Measurements from ENCODE around the gene RGS6. TPM values are rescaled to one million over a fixed set of nuclear protein-coding genes. Genes with fewer than 3 reads are reported as not detected.
"Not testable (repeated sequence)": the region's sequence is repeated elsewhere in the genome, so short reads cannot be mapped to it uniquely, and the experiment has no call there.

Gene RGS6
- total and polyA plus RNA-seq, 4 experiments from 2014 or later = 0.32 TPM; not detected in 3

DNA sequence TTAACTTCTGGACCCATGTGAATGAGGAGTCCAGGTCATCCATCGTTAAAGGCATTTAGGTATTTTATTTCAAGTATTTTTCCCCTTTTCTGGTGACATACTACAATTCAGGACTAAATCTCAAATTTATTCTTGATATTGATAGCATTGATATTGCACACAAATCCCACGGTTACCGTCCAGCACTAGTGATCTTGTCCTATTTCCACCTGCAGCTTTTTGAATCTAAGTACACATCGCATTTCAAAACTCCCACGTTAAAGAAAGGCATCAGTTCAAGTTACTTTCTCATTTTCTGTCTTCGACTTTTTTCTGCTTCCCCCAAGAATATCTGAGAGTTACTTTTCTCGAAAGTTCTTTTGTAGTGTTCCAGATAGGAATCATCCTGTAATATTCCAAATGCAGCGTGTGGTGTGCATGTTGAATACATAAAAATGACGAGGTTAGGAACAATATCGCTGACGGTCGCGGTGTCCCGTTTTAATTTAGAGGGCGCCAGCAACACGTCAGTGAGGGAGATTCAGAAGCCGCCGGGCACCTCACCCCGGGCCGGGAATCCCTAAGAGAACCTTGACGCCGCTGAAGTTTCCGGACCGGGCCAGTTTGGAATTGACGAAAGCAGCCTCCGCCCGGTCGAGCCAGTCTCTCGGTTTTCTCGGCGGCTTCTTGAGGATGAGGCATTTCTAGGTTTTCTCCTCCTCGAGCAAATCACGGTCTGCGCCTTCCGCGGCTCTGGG is 569 bp upstream of the RGS6 start:
- DNase-seq = peak in 1 of 5 donors; percentile 3
- CTCF ChIA-PET (ENCODE audit: partially characterized antibody) = no interaction called here
- intact Hi-C loops (cut with micrococcal nuclease) = no loop called here

GRCh38 chr14:71933001-71933587 is 865 bp downstream of the RGS6 start:
- Histone ChIP-seq H3K4me1 (ENCODE audit: insufficient read depth, low read length) (peaks cover 4% of the 10 kb centered on the region), H3K27me3 (ENCODE audit: insufficient read depth, low read length) (peaks cover 14% of the 10 kb centered on the region), H3K4me3 (ENCODE audit: low read length in 2 of 2) (no peak overlapping the region), H3K9me3 (ENCODE audit: control insufficient read depth in 1 of 2, low read length in 2 of 2) (no peaks in the 10 kb centered on the region), H3K36me3 (ENCODE audit: insufficient read depth, low read length) (no peaks in the 10 kb centered on the region), H3K27ac (ENCODE audit: low read depth, low read length) (no peak overlapping the region)
- CTCF ChIA-PET (ENCODE audit: partially characterized antibody) = no interaction called here
- Mint-ChIP-seq H3K4me3 (peak overlapping the region in 7 of 8 donors; percentile 46 to 80 (median 51)), H3K4me1 (peaks cover 7 to 16% (median 13%) of the 10 kb centered on the region in 4 donors), H3K27ac (no peak overlapping the region), H3K36me3 (no peaks in the 10 kb centered on the region), H3K27me3 (peaks cover 36% of the 10 kb centered on the region in 2 donors), H3K9me3 (peaks cover 0 to 2% (median 0%) of the 10 kb centered on the region in 8 donors)
- DNase-seq = no peak
- intact Hi-C loops (cut with micrococcal nuclease) = no loop called here
- POLR2A ChIA-PET (ENCODE audit: partially characterized antibody) = no interaction called here

More for the DNA sequence above, 569 bp upstream of the RGS6 start:
- Histone ChIP-seq H3K9me3 (ENCODE audit: control insufficient read depth in 1 of 2, low read length in 2 of 2) (no peaks in the 10 kb centered on the region), H3K27me3 (ENCODE audit: insufficient read depth, low read length) (peaks cover 14% of the 10 kb centered on the region), H3K4me1 (ENCODE audit: insufficient read depth, low read length) (peaks cover 4% of the 10 kb centered on the region), H3K27ac (ENCODE audit: low read depth, low read length) (no peak overlapping the region), H3K36me3 (ENCODE audit: insufficient read depth, low read length) (no peaks in the 10 kb centered on the region), H3K4me3 (ENCODE audit: low read length in 2 of 2) (no peak overlapping the region)
- Mint-ChIP-seq H3K9me3 (peaks cover 0 to 2% (median 0%) of the 10 kb centered on the region in 8 donors), H3K4me3 (peak overlapping the region in 7 of 8 donors; percentile 1 to 45 (median 35)), H3K4me1 (peaks cover 7 to 16% (median 13%) of the 10 kb centered on the region in 4 donors), H3K27me3 (peaks cover 36% of the 10 kb centered on the region in 2 donors), H3K36me3 (no peaks in the 10 kb centered on the region), H3K27ac (no peak overlapping the region)
- POLR2A ChIA-PET (ENCODE audit: partially characterized antibody) = no interaction called here

- H3K4me1 Mint-ChIP-seq; CTCF ChIA-PET (ENCODE audit: partially characterized antibody); H3K4me3 Mint-ChIP-seq; H3K9me3 ChIP-seq (ENCODE audit: control insufficient read depth in 1 of 2, low read length in 2 of 2); DNase-seq; H3K36me3 Mint-ChIP-seq; intact Hi-C loops (cut with micrococcal nuclease); H3K9me3 Mint-ChIP-seq; H3K4me1 ChIP-seq (ENCODE audit: insufficient read depth, low read length); H3K27me3 ChIP-seq (ENCODE audit: insufficient read depth, low read length); H3K27ac ChIP-seq (ENCODE audit: low read depth, low read length); POLR2A ChIA-PET (ENCODE audit: partially characterized antibody); H3K27ac Mint-ChIP-seq; H3K4me3 ChIP-seq (ENCODE audit: low read length in 2 of 2); H3K36me3 ChIP-seq (ENCODE audit: insufficient read depth, low read length): not testable (repeated sequence)
- peaks cover 16 to 26% of the 10 kb centered on the region in 2 donors for H3K27me3 Mint-ChIP-seq
These were observed 6.0 kb downstream of the RGS6 start for GRCh38 chr14:71938273-71938672.

GRCh38 chr14:71939344-71939743 is 7.1 kb downstream of the RGS6 start:
- DNase-seq; H3K4me3 Mint-ChIP-seq; H3K4me3 ChIP-seq (ENCODE audit: low read length in 2 of 2); CTCF ChIA-PET (ENCODE audit: partially characterized antibody); POLR2A ChIA-PET (ENCODE audit: partially characterized antibody); H3K36me3 ChIP-seq (ENCODE audit: insufficient read depth, low read length); H3K27me3 ChIP-seq (ENCODE audit: insufficient read depth, low read length); H3K4me1 Mint-ChIP-seq; H3K27ac Mint-ChIP-seq; H3K36me3 Mint-ChIP-seq; intact Hi-C loops (cut with micrococcal nuclease); H3K4me1 ChIP-seq (ENCODE audit: insufficient read depth, low read length); H3K9me3 ChIP-seq (ENCODE audit: control insufficient read depth in 1 of 2, low read length in 2 of 2); H3K27ac ChIP-seq (ENCODE audit: low read depth, low read length); H3K9me3 Mint-ChIP-seq: not testable (repeated sequence)
- H3K27me3 Mint-ChIP-seq = peaks cover 7 to 25% of the 10 kb centered on the region in 2 donors

DNA sequence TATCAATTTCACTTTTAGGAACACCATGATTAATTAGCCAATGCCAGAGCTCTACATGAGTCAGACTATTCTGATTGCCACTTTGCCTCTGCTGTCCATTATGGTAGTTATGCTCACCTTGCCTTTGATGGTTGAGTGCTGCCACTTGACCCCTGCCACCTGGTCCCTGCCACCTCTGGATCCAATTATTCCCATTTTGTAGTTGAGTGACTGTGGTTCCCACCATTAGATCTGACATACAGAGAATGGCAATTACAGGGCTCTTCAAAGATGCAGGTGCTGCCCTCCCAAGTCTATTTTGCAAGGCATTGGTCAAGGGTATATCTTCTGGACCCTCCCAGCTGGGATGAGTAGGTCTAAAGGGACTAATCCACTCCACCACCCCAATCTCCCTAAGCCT is 8.3 kb downstream of the RGS6 start:
- H3K4me3 Mint-ChIP-seq; POLR2A ChIA-PET (ENCODE audit: partially characterized antibody): not testable (repeated sequence)

DNA sequence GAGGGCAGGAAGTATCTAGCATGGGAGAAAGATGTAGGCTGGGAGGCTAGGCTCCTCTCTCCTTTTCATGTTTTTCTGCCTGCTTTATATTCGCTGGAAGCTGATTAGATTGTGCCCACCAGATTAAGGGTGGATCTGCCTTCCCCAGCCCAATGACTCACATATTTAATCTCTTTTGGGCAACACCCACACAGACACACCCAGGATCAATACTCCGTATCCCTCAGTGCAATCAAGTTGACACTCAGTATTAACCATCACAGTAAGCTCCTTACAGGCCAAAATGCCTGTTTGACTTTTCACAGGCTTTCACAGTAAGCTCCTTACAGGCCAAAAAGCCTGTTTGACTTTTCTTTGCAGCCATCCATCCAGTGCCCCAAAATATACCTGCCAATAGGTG is 9.4 kb downstream of the RGS6 start:
- intact Hi-C loops (cut with micrococcal nuclease); H3K4me1 ChIP-seq (ENCODE audit: insufficient read depth, low read length); H3K27me3 ChIP-seq (ENCODE audit: insufficient read depth, low read length); H3K4me3 ChIP-seq (ENCODE audit: low read length in 2 of 2); DNase-seq; H3K27ac Mint-ChIP-seq; CTCF ChIA-PET (ENCODE audit: partially characterized antibody); H3K36me3 ChIP-seq (ENCODE audit: insufficient read depth, low read length); H3K4me1 Mint-ChIP-seq; POLR2A ChIA-PET (ENCODE audit: partially characterized antibody); H3K4me3 Mint-ChIP-seq; H3K9me3 ChIP-seq (ENCODE audit: control insufficient read depth in 1 of 2, low read length in 2 of 2); H3K27ac ChIP-seq (ENCODE audit: low read depth, low read length); H3K36me3 Mint-ChIP-seq; H3K9me3 Mint-ChIP-seq: not testable (repeated sequence)
- peaks cover 4 to 20% of the 10 kb centered on the region in 2 donors for H3K27me3 Mint-ChIP-seq

More for the DNA sequence above, 8.3 kb downstream of the RGS6 start:
- H3K27me3 ChIP-seq (ENCODE audit: insufficient read depth, low read length); DNase-seq; intact Hi-C loops (cut with micrococcal nuclease); H3K36me3 Mint-ChIP-seq; H3K4me1 ChIP-seq (ENCODE audit: insufficient read depth, low read length); H3K4me3 ChIP-seq (ENCODE audit: low read length in 2 of 2); H3K36me3 ChIP-seq (ENCODE audit: insufficient read depth, low read length); H3K4me1 Mint-ChIP-seq; CTCF ChIA-PET (ENCODE audit: partially characterized antibody); H3K9me3 Mint-ChIP-seq; H3K27ac Mint-ChIP-seq; H3K27ac ChIP-seq (ENCODE audit: low read depth, low read length); H3K9me3 ChIP-seq (ENCODE audit: control insufficient read depth in 1 of 2, low read length in 2 of 2): not testable (repeated sequence)
- peaks cover 9 to 21% of the 10 kb centered on the region in 2 donors for H3K27me3 Mint-ChIP-seq

DNA sequence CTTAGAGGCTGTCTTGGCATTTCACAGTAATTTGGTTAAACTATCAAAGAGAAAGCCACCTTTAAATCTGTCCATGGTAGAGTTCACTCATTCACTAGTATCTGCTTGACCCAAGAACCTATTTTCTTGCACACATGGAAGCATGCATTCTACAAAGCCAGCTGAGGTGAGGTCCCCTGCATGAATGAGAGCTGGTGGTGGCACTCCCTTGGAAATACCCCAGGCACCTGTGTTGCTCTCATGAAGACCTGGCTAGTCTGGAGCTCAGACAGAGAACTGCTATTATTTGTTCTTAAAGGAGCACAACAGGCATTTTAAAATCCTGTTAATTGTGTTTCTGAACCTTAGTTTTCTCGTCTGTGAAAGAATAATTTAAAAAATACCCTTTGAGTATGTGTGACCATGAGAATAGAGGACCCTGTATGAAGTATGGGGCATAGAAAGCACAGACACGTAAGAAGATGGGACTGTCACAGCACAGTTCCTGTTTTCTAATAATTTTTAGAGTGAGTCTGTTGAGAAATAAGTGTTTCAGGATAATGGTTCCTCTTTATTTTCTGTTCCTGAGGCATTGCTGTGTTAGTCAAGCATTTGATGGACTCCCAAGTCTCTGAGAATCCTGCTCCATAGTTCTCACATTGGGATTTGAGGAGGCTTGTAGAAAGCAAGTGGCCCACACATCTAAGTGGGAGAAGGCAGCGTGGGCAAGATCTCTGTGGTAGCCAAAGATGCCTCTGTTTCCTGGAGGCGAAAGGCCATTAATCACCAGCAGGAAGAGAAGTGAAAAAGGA is 10.9 kb downstream of the RGS6 start:
- Histone ChIP-seq H3K36me3 (ENCODE audit: insufficient read depth, low read length) (no peaks in the 10 kb centered on the region), H3K4me3 (ENCODE audit: low read length in 2 of 2) (no peak overlapping the region), H3K4me1 (ENCODE audit: insufficient read depth, low read length) (no peaks in the 10 kb centered on the region), H3K9me3 (ENCODE audit: control insufficient read depth in 1 of 2, low read length in 2 of 2) (no peaks in the 10 kb centered on the region), H3K27ac (ENCODE audit: low read depth, low read length) (no peak overlapping the region), H3K27me3 (ENCODE audit: insufficient read depth, low read length) (no peaks in the 10 kb centered on the region)
- no peak overlapping the region for H3K27ac Mint-ChIP-seq
- H3K9me3 Mint-ChIP-seq = peaks cover 0 to 6% (median under 1%) of the 10 kb centered on the region in 8 donors
- ChIA-PET POLR2A (ENCODE audit: partially characterized antibody) (no interaction called here), CTCF (ENCODE audit: partially characterized antibody) (no interaction called here)
- no peaks in the 10 kb centered on the region for H3K36me3 Mint-ChIP-seq
- no peak for DNase-seq
- H3K27me3 Mint-ChIP-seq = peaks cover 5 to 18% of the 10 kb centered on the region in 2 donors
- H3K4me1 Mint-ChIP-seq = no peaks in the 10 kb centered on the region
- H3K4me3 Mint-ChIP-seq = no peak overlapping the region
- intact Hi-C loops (cut with micrococcal nuclease) = no loop called here
